Inflammatory macrophage (primary cell): ENCODE data around the gene MAP3K20.
"Not testable (repeated sequence)": the region's sequence is repeated elsewhere in the genome, so short reads cannot be mapped to it uniquely, and the experiment has no call there.

Source experiments
- DNase-seq, 2 donors: peaks; one replicate each; pipeline ENCODE4 v3.0.0-alpha.2; 2020 to 2022
- total RNA-seq, 18 experiments: gene quantifications; one replicate each; lab custom pipeline; 2026; ENCODE audit warnings: mixed read lengths in 6 of 18, inconsistent platforms in 2 of 18; lab: John Stamatoyannopoulos, UW

The MAP3K20 gene
- 38.4 to 108 (median 72.4) reads per million in 18 experiments for total RNA-seq

DNA sequence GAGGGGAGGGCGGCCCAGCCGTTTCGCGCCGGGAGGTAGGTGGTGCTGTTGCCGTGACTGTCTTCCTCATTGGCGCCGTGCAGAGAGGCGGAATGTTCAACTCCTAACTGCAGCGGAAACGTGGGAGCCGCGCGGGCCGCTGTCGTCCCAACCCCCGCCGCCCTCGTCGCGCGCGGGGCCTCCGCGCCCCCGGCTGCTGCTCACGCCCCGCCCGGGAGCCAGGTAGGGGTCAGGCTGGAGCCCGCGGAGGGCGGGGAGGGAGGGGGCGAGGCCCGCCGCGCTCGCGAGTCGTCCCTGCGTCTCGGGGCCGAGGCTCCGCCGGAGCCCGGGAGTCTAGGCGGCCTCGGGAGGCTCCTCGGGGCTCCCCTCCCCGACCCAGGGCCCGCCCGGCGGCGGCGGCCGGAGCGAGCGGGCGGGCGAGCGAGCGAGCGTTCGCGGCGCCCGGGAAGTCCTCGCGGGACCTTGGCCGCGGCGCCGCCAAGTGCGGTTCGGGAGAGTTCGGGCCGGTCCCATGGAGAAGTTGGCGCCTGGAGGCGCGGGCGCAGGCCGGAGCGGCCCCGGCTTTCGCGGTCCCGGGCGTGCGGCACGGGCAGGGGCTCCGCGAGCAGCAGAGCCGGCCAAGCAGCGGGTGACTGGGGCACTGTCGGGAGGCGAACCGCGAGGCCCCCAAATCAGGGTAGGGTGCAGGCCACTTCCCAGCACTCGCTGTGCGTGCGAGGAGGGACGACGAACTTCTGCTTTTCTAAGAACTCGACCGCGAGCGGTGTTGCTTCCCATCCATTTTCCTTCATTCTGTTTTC lies at the start of gene MAP3K20:
MAP3K20 (plus strand) TSS at position 66 of the 800 bp plus-strand sequence. CDS start 15,186 bp downstream, outside the sequence.
- peak; percentile 58 to 78 for DNase-seq

DNA sequence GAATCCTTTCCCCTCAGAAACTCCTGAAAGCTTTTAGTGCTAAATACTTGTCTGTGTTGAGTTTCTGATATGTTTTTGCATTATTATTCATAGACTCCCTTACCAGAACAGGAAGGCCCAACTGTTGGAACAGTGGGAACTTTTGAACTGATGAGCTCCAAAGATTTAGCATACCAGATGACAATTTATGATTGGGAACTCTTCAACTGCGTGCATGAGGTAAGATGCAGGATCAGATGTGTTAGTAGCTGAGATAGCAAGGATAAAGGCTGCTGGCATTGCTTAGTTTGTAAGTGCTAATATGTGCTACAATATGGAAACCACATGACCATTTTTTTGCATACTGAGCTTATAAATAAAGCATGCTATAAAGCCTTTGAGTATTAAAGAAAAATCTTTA lies 49.2 kb upstream of the MAP3K20 start:
- DNase-seq = no peak

DNA sequence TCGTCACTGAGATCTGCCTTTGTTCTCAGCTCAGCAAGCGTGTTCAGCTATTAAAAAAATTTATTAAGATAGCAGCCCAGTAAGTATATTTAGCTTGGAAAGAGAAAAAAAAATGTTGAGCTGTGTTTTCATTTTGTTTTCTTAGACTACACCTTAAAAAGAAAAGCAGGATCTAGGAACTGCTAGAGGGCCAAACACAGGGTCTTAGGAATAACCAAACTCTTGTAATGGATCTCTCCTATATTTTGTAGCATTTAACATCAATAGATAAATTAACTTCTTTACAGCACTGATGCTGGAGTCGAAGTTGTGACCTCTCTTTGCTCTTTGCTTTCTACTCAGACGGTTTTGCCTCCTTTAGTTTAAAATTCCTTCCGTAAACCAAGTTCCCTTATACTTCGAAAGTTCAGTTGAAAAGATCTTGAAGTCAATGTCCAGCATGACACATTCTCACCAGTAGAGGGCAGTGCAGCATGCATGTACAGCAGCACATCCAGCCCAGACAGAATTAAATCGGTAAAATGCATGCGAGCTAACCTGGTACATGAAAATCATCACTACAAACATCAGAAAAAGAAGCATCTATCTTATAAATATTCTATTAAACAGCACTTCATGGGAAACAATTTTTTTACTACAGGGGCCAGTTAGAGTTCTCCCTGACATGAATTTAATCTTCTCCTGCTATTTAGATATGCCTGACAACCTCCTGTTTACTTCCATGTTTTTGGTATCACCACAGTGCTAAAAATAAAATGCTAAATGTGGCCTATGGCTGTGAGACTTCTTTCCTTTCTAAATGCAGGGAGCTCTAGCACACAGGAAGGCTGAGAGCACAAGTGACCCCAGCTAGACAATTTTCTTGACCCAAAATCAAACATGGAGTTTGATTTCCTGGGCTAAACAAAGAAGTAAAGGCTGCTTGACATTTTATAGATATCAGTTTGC lies 48.2 kb upstream of the MAP3K20 start:
- DNase-seq = peak; percentile 93

DNA sequence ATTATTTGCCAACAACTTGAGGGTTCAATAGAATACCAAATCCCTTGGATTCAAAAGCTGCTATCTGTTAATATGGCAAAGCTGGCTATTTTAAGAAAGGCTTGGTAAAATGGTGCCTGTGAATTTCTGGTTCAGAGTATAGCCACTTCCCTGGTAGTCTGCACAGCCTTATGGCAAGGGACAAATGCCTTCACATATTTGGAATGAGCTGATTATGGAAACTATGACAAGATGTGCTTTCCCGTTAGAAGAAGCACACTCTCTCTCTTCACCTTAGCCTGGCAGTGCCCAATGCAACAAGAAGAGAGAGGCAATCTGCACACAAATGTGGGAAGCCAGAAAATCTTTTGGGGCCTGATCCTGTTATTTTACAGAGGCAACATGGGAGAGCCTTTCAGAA lies 47.5 kb upstream of the MAP3K20 start:
- no peak for DNase-seq

DNA sequence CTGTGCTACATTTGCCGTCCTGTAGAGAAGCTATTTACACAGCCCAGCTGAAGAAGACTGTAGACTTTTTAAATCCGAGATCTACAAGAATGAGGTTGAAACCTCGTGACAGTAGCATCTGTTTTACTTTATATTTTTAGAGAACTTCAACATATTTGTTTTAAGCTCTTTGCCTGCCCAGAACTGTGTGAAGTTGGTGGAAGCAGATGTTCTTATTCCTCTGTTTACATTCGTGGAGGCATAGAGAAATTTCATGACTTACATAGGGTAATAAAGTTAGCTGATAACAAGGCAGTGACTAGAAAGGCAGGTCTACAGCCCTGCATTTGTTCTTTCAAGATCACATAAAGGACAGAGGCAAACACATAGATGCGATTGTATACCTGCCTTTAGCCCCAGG lies 47.0 kb upstream of the MAP3K20 start:
- no peak for DNase-seq

DNA sequence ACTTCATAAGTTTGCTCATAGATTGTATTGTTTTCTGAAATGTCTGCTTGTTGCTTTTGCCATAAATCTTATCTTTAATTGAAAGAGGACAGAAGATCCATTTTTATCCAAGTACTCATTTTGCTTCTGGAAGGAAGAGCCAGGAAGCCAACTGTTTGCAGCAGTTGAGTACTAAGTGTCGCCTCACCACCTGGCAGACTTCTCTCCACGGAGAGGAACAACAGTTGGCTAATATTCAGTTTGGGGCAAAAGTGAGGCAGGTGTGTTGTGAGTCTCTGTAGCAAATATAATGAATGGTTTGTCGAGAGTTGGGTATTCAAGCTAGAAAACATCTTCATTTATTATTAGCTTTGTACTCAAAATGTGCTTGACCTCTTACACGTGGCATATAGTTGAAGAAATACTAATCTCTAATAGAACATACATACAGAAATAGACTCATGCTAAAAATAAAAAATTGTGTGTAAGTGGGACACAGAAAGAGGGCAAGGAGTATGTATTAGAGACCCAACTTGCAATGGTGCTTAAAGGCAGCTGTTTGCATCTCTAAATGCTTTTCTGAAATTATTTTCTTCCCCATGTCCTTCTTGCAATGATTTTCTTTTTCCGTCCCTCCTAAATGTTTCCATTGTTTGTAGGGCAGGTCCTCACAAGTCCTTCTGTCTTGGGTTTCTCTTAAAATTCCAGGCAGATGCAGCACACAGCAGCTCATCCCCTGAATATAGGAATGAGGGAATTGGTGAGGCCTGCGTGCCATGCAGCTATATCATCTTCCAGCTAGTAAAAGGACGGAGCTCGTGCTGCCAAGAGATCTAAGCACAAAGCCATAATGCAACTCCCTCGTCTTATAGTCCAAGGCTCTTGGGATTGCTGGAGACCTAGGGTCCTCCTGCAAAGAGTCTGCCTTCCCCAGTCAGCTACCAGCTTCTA lies 44.8 kb upstream of the MAP3K20 start:
- no peak for DNase-seq

DNA sequence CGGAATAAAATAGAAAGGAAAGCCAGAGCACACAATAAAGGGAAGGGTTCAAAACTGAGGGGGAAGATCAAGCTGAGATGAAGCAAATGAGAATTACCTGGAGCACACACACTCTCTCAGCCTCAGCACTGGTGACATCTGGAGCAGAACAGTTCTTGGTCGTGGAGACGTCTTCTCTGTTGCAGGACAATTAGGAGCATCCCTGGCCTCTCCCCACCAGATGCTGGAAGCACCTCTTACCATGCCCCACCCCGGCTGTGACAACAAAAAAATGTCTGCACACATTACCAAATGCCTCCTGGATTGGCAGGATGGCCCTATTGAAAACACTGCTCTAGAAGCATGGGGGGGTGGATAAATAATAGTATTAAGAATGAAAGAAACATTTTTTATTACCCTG lies 43.6 kb upstream of the MAP3K20 start:
- no peak for DNase-seq

DNA sequence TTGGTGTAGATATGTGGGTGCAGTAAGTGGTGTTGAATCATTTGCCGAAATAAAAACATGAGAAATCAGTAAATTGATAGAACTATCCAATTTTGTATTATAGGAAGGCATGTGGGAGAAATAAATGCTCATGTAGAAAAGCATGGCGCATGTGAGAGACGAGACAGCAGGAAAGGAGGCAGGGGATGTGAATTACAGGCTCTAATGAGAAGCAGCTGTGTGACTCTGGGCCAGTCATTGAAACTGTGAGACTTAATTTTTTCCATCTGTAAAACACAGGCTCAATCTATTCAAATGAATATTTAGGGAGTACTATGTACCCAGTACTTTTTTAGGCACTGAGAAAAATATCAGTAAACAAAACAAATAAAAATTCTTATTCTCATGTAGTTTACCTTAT lies 42.6 kb upstream of the MAP3K20 start:
- DNase-seq = no peak

DNA sequence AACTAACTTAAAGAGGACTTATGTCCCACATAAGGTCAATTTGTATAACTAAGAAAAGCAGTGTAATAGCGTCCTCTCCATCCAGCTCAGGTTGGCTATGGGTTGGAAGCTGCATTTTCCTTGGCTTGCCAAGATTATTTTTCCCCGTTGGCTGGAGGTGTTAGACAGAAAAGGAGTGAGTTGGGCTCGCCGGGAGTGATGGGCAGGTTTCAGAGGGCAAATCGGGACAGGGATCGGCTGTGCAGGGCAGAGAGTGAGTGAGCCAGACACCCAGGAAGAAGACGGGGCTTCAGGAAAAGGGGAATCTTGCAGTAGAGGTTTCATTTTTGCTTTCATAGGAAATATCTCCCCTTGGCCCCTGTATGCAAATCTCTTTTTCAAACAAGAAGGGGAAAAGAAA lies 41.5 kb upstream of the MAP3K20 start:
- no peak for DNase-seq

DNA sequence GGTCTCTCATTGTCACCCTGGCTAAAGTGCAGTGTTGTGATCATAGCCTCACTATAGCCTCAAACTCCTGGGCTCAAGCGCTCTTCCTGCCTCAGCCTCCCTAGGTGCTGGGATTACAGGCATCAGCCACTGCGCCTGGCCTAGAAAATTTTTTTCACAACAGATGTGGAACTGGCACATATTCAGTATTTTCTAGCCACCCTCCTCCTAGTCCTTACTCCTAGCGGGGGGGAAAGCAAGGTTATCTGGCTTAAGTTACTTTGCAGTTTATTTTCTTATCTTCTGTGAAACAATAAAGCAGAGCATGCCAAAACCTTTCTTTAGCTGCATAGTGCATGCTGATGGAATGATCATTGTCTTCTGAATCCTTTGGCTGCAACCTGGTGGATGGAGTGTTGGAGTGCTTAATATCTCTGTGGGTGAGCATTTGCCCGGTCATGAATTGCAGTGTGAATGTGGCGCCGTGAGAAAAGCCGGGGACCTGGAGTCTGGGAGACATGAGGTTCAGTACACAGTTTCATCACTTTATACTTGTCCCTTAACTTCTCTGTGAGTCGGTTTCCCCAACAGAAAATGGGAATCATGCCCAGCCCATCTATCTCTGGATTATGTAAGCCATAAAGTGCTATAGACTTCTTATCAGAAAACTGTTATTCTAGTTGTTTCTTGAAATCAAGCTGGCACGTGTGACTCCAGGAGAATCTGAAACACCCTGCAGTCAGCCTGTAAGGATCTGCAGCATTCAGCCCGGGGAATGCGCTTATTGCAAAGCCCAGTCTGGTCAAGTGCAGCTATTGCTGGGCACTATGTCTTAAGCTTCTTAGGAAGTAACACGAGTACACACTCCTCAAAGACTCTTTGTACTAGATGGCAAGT lies 38.2 kb upstream of the MAP3K20 start:
- no peak for DNase-seq

DNA sequence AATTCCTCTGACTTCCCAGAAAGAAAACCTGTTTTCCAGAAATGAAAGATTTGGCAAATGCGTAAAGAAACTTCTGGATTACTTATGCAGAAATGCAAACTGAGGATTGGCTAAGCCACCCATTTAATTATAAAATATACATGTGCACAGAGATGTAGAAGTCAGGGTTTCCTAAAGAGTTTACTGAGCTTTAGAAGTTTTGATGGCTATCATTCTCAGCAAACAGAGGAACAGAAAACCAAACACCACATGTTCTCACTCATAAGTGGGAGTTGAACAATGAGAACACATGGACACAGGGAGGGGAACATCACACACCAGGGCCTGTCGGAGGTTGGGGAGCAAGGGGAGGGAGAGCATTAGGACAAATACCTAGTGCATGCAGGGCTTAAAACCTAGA lies 37.4 kb upstream of the MAP3K20 start:
- not testable (repeated sequence) for DNase-seq

DNA sequence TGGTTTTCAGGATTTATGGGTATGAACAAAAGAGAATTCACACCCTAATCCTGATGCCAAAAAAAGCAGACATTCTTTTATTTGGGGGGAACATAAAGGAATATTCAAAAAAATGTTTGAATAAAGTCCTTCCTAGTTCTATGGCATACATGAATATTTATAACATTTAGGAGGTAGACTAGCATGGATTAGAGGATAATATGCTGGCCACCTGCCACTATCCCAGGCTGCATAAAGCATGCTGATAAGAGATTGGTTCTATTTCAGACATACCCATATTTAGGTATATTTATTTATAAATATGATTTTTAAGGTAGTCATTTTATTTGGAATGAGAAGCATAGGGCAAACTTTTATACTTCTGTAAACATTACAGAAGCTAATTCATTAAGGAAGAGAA lies 34.9 kb upstream of the MAP3K20 start:
- DNase-seq = no peak

DNA sequence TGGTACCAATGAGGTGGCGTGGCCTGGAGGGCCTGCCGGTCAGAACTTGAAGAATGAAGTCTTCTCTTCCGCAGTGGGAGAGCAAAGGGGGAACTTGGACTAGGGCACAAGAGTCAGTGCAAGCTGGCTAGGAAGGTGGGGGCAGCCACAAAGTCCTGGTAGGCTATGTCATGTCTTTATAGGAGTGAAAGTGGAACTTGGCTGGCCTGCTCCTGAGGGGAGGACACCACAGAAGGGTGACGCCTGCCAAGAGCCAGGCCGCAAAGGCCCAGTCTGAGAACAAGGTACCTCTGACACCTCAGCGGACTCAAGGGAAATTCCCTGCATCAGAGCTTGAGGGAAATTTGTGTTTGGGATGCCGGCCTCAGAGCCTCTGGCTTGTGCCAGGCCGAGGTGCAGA lies 32.2 kb upstream of the MAP3K20 start:
- DNase-seq = peak; percentile 89 to 93

DNA sequence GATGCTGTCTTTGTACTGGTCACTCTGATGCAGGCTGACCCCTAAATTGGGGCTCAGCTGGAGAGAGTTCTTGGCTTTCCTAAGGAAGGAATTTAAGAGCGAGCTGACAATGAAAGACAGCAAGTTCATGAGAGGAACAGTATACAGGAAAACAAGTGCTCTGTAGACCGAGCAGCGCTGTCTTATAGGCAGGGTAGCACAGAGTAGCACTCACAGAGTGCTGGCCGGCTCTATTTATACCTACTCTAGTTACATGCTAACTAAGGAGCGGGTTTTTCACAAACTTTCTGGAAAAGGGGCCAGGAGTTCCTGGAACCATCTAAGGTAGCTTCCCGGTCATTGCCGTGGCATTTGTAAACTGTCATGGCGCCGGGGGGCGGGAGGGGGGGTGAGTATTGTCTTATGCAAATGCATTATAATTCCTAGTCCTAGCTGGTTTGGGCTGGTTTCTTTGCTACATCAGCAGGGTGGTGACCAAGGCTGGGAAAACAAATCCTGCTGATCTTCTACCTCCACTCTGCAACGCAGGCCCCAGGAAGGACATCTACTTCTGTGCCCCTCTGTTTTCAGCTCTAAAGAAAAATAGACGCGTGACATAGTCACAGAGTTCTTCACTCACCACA lies 31.6 kb upstream of the MAP3K20 start:
- no peak for DNase-seq

DNA sequence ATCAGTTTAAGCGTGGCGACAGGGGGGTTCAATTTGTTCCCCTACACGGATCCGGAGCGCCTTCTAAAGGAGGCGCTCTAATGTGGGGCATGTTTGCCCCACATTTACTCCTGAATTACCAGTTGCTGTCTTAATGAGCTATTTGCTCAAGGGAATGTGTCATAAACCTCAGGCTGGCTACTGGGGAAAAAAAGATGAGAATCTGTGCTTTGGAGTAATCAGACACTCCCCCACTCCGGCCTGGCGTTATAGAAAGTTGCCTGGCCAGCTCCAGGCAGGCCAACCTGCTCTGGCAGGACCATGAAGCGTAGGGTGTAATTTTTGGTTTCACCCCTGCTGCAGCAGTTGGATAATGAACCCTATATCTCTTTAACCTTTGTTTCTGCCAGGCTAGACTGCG lies 31.0 kb upstream of the MAP3K20 start:
- no peak for DNase-seq

DNA sequence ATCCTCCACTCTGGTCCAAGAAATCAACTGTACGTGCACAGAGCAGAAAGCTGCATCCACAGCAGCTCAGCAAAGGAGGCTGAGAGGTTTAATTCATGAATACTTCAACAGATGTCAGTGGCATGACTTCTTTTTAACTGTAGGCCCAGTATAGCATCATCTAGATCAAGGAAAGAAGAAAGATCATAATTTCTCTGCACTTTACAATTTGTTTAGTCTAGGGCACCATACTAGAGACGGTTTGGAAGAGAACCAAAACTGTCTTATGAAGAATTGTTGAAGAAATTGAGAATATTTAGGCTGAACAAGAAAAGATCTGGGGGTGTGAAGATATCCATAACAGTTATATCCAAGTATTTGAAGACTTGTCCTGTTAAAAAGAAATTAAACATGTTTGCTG lies 30.5 kb upstream of the MAP3K20 start:
- DNase-seq = no peak

DNA sequence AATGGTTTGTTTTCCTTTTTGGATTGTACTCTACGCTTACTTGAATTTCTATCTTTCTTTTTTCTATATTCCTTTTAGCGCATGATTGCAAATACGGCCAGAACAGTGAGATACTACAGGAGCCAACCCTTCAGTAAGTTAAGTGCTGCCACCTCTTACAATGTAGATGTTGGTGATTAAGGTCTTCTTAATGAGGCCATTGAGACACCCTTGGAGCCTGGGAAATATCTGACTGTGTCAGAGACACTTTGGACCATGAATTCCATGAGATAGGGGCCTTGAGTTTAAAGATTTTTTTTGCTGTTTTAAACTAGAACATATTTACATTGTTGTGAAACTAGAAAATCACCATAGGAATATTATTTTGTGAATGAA lies 27.1 kb upstream of the MAP3K20 start:
- no peak for DNase-seq

DNA sequence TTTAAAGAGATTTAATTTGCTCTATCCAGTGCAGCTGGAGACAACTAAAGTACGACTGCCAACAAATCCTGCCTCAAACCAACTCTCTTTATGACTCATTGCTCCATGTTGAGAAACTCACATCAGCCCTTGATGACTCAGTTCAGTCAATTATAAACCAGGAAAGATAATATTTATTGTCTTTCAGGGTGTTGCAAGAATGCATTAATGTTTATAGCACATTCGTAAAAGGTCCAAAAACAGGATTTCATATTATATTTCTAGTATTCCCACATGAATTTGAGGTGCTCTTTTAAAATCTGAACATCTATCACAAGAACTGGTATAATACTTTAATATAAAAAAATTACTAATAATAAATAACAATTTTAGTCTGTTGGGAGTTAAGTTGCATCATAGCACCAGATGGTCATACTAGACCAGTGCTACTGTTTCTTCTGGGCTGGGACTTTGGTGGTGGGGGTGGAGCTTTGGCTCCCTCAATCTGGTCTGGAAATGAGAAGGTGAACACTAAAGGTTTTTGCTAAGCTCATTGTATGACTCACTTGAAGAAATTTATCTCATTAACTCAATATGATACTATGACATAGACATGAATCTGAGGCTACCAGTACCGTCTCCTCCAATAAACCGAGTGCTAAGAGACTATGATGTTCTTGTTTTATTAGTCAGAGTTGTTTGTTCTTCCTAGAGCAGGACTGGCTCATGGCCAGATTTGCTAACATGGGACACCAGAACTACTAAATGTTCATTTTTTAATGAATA lies 26.6 kb upstream of the MAP3K20 start:
- peak; percentile 84 to 91 for DNase-seq

DNA sequence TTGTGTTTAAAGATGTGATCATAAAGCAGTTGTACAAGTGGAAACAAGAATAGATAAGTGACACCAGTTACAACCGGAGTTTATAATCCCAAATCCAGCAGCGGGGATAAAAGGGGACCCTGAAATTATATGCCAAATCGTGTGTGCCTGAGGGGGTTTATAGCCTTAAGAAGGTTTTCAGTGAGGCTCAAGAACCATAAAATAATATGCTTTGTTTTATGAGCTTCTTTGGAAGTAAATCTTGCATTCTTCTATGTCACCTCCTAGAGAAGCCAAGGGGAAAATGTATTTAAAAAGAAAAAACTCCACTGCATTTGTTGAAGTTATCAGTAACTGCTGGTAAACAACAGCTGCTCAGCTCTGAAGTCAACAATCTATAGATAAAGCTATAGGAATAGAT lies 25.8 kb upstream of the MAP3K20 start:
- no peak for DNase-seq

DNA sequence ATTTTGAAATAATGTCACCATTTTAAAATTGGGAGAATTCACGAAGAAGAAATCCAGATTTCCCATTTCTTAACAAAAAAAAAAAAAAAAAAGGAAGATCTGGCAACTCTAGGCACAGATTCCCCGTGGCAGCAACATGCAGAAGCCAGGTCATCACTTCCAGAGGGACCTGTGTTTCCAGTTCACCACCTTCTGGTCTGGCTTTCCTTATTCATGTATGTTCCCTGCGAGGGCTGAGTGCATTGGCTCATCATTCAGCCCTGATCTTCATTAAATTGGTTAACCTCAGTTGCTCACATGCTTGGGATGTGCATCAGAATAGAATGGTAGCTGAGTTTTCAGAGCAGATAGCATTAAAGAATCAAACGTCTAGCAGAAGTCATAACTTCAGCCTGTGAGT lies 25.0 kb upstream of the MAP3K20 start:
- DNase-seq = no peak
